ENCODE results near the gene CTTNBP2NL. TPM values are rescaled to one million over a fixed set of nuclear protein-coding genes. Genes with fewer than 3 reads are reported as not detected.

CTTNBP2NL gene
- polyA plus RNA-seq, 2 of the 4 experiments (the other 2 are of a cell fraction), result 5.8 to 8.7 TPM

DNA sequence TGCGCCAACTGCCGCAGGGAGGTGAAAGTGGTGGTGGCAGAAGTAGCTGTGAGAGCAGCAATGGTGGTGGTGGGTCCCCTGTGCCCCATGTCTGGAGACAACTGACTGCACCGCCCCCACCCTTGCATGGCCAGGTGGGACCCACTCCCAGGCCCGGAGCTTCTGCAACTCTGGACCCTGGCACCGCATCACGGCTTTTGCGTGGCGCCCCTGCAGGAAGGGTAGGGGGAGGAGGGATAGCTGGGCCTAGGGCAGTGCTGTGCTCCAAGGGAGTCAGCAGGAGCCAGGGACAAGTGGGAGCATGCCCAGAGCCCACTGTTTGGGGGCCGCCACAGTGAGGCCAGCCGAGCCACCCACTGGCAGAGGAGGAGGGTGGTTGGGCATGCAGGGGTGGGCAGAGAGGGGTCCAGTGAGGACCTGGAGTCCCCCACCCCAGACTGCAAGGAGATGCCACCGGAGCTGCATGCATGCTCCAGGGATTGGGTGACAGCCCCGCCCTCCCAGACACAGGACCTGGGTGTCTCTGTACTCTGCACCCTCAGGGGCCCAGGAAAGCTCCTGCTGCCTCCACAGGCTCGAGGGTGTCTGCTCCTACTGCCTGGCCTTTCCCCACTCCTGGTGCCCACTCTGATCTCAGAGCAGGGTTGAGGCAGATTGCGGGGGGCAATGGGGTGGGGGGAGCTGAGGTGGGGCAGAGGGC, 9.8 kb upstream of the CTTNBP2NL start:
- 88% methylated on average over 4 of the region's 14 CpGs for WGBS (ENCODE audit: missing lambda C conversion rate)
- Histone ChIP-seq H3K4me2 (no peak overlapping the region), H3K9me3 (no peaks in the 10 kb centered on the region), H3K27ac (no peak overlapping the region), H3K4me3 (no peak overlapping the region), H3K4me1 (peaks cover under 1% of the 10 kb centered on the region; the same call in 2 of the 3 replicates)
- TF ChIP-seq MAZ (IDR thresholded peaks at IDR 0.05; ENCODE audit: borderline replicate concordance, low read depth, low read length), result no peak
- TF ChIP-seq TFCP2L1 (CRISPR knock-in tag; IDR thresholded peaks at IDR 0.05), result no peak
- no peak for TF ChIP-seq HOXB13 (CRISPR knock-in tag; IDR thresholded peaks at IDR 0.05; ENCODE audit: low read depth)
- no peak for TF ChIP-seq POLR2AphosphoS2 (conservative IDR thresholded peaks at IDR 0.05; ENCODE audit: low read length)
- TF ChIP-seq, protein P1, sequence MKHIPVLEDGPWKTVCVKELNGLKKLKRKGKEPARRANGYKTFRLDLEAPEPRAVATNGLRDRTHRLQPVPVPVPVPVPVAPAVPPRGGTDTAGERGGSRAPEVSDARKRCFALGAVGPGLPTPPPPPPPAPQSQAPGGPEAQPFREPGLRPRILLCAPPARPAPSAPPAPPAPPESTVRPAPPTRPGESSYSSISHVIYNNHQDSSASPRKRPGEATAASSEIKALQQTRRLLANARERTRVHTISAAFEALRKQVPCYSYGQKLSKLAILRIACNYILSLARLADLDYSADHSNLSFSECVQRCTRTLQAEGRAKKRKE (CRISPR knock-in tag; IDR thresholded peaks at IDR 0.05; ENCODE audit: low read depth), result no peak
- TF ChIP-seq, protein P2, sequence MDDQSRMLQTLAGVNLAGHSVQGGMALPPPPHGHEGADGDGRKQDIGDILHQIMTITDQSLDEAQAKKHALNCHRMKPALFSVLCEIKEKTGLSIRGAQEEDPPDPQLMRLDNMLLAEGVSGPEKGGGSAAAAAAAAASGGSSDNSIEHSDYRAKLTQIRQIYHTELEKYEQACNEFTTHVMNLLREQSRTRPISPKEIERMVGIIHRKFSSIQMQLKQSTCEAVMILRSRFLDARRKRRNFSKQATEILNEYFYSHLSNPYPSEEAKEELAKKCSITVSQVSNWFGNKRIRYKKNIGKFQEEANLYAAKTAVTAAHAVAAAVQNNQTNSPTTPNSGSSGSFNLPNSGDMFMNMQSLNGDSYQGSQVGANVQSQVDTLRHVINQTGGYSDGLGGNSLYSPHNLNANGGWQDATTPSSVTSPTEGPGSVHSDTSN (IDR thresholded peaks at IDR 0.05), result no peak
- TF ChIP-seq RARB (CRISPR knock-in tag; IDR thresholded peaks at IDR 0.05), result no peak
- TF ChIP-seq, protein P3, sequence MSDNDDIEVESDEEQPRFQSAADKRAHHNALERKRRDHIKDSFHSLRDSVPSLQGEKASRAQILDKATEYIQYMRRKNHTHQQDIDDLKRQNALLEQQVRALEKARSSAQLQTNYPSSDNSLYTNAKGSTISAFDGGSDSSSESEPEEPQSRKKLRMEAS (IDR thresholded peaks at IDR 0.05), result no peak
- TF ChIP-seq, protein P4, sequence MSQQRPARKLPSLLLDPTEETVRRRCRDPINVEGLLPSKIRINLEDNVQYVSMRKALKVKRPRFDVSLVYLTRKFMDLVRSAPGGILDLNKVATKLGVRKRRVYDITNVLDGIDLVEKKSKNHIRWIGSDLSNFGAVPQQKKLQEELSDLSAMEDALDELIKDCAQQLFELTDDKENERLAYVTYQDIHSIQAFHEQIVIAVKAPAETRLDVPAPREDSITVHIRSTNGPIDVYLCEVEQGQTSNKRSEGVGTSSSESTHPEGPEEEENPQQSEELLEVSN (IDR thresholded peaks at IDR 0.05; ENCODE audit: borderline replicate concordance, low read depth), result no peak
- TF ChIP-seq CHD2 (IDR thresholded peaks at IDR 0.05; ENCODE audit: low read length, partially characterized antibody), result no peak
- TF ChIP-seq MAFK (IDR thresholded peaks at IDR 0.05; ENCODE audit: partially characterized antibody), result no peak
- no peak for TF ChIP-seq CBX8 (IDR thresholded peaks at IDR 0.05)
- TF ChIP-seq NFE2L2 (conservative IDR thresholded peaks at IDR 0.05; ENCODE audit: low read length), result no peak
- TF ChIP-seq TP53 (CRISPR knock-in tag; IDR thresholded peaks at IDR 0.05), result no peak
- no peak for TF ChIP-seq MYC (IDR thresholded peaks at IDR 0.05; ENCODE audit: borderline replicate concordance, low read length)
- no peak for TF ChIP-seq CHD4 (IDR thresholded peaks at IDR 0.05; ENCODE audit: borderline replicate concordance)
- TF ChIP-seq ZNF302 (CRISPR knock-in tag; IDR thresholded peaks at IDR 0.05), result no peak
- TF ChIP-seq, protein P5, sequence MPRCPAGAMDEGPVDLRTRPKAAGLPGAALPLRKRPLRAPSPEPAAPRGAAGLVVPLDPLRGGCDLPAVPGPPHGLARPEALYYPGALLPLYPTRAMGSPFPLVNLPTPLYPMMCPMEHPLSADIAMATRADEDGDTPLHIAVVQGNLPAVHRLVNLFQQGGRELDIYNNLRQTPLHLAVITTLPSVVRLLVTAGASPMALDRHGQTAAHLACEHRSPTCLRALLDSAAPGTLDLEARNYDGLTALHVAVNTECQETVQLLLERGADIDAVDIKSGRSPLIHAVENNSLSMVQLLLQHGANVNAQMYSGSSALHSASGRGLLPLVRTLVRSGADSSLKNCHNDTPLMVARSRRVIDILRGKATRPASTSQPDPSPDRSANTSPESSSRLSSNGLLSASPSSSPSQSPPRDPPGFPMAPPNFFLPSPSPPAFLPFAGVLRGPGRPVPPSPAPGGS (IDR thresholded peaks at IDR 0.05), result no peak
- FAIRE-seq, result no peak
- no peak for ATAC-seq
- CTCF ChIA-PET, result interaction anchor here (1.8 to 2.8 kb wide), 2 partner anchors 17 to 80 kb away, joined by 9 read pairs; no protein-coding TSS in a partner anchor
- POLR2A ChIA-PET, result no interaction called here
- DNase-seq (ENCODE audit: low read depth in 1 of 2, low spot score in 1 of 2), result no peak

DNA sequence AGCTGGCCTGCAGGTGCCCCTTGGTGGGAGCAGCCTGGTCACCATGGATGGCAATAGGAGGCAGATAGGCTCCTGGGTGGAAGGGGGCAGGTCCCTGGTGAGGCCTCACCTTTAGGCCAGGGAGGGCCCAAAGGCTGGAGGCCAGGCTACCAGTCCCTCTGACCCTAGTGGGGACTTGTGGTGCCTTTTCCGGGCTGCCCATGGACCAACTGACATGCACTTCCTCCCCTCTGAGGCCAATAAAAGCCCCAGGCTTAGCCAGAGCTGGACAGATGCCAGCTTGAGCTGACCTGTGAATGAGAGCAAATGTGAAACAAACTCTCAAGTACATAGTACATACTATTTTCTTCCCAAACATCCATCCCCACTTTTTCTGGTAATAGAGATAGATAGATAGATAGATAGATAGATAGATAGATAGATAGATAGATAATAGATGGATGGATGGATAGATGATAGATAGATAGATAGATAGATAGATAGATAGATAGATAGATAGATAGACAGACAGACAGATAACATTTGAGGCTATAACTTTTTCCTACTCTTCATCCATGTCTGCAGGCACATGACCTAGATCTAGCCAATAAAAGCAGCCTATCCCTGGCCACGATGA, 9.2 kb upstream of the CTTNBP2NL start:
- peaks cover 7% of the 10 kb centered on the region; the same call in 2 of the 3 replicates for H3K4me1 ChIP-seq
- H3K27ac ChIP-seq, result no peak overlapping the region
- no peaks in the 10 kb centered on the region for H3K9me3 ChIP-seq
- no peak overlapping the region for H3K4me3 ChIP-seq
- WGBS (ENCODE audit: missing lambda C conversion rate), result 47% methylated on average over 2 of the region's 2 CpGs
- ChIA-PET CTCF (interaction anchor here (1.8 to 2.8 kb wide), 2 partner anchors 17 to 79 kb away, joined by 9 read pairs; no protein-coding TSS in a partner anchor), POLR2A (no interaction called here)
- H3K4me2 ChIP-seq, result no peak overlapping the region
- FAIRE-seq (no peak), DNase-seq (ENCODE audit: low read depth in 1 of 2, low spot score in 1 of 2) (no peak), ATAC-seq (no peak)
- TF ChIP-seq EHMT2 (IDR thresholded peaks at IDR 0.05; ENCODE audit: low read depth), result no peak
- TF ChIP-seq FOSL2 (IDR thresholded peaks at IDR 0.05), result no peak
- TF ChIP-seq FOSL2 (CRISPR knock-in tag; IDR thresholded peaks at IDR 0.05), result no peak
- TF ChIP-seq, protein P6, sequence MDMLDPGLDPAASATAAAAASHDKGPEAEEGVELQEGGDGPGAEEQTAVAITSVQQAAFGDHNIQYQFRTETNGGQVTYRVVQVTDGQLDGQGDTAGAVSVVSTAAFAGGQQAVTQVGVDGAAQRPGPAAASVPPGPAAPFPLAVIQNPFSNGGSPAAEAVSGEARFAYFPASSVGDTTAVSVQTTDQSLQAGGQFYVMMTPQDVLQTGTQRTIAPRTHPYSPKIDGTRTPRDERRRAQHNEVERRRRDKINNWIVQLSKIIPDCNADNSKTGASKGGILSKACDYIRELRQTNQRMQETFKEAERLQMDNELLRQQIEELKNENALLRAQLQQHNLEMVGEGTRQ (IDR thresholded peaks at IDR 0.05), result no peak
- no peak for TF ChIP-seq GATA3 (IDR thresholded peaks at IDR 0.05; ENCODE audit: borderline replicate concordance)
- TF ChIP-seq, protein P7, sequence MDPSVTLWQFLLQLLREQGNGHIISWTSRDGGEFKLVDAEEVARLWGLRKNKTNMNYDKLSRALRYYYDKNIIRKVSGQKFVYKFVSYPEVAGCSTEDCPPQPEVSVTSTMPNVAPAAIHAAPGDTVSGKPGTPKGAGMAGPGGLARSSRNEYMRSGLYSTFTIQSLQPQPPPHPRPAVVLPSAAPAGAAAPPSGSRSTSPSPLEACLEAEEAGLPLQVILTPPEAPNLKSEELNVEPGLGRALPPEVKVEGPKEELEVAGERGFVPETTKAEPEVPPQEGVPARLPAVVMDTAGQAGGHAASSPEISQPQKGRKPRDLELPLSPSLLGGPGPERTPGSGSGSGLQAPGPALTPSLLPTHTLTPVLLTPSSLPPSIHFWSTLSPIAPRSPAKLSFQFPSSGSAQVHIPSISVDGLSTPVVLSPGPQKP (IDR thresholded peaks at IDR 0.05; ENCODE audit: low read depth, low read length), result no peak
- no peak for TF ChIP-seq PHF8 (IDR thresholded peaks at IDR 0.05; ENCODE audit: borderline replicate concordance, low read depth)
- TF ChIP-seq, protein P3 (IDR thresholded peaks at IDR 0.05), result no peak
- no peak for TF ChIP-seq RAD21 (conservative IDR thresholded peaks at IDR 0.05 in 1 of 2, IDR thresholded peaks at IDR 0.05 in 1 of 2)
- no peak for TF ChIP-seq CBX8 (IDR thresholded peaks at IDR 0.05)
- no peak for TF ChIP-seq RARB (CRISPR knock-in tag; IDR thresholded peaks at IDR 0.05)
